ENCODE measurements around the gene GALNT13. TPM values are rescaled to one million over a fixed set of nuclear protein-coding genes. Genes with fewer than 3 reads are reported as not detected.

GALNT13 gene
- total RNA-seq, 1 donor from 2014 or later, result 0.13 TPM

GRCh38 chr2:154403242-154403790 lies 531.6 kb downstream of the GALNT13 start:
- Mint-ChIP-seq H3K9me3 (ENCODE audit: unreplicated experiment) (no peaks in the 10 kb centered on the region), H3K27me3 (ENCODE audit: unreplicated experiment) (peaks cover 7% of the 10 kb centered on the region), H3K4me1 (ENCODE audit: unreplicated experiment) (no peaks in the 10 kb centered on the region), H3K27ac (ENCODE audit: unreplicated experiment) (no peak overlapping the region), H3K36me3 (ENCODE audit: unreplicated experiment) (no peaks in the 10 kb centered on the region), H3K4me3 (ENCODE audit: unreplicated experiment) (no peak overlapping the region)
- no peak for DNase-seq (ENCODE audit: extremely low spot score, unreplicated experiment)
- TF ChIP-seq CTCF (IDR thresholded peaks at IDR 0.05), result no peak

DNA sequence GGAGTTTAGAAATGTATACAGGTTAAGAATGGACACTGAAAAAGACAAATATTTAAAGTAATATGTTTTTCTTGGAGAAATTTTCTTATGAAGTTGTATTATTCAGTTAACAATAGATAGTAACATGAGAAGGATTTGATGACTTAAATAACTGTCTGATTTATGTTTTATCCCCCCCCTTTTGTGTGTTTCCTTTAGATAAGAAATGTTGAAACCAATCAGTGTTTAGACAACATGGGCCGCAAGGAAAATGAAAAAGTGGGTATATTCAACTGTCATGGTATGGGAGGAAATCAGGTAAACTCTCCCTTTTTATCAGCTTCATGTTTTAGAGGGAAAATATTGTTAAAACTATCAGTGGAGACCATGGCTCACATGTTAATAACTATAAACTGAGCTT lies 537.1 kb downstream of the GALNT13 start:
- no peaks in the 10 kb centered on the region for H3K9me3 Mint-ChIP-seq (ENCODE audit: unreplicated experiment)
- H3K36me3 Mint-ChIP-seq (ENCODE audit: unreplicated experiment), result no peaks in the 10 kb centered on the region
- no peak overlapping the region for H3K27ac Mint-ChIP-seq (ENCODE audit: unreplicated experiment)
- peaks cover 7% of the 10 kb centered on the region for H3K27me3 Mint-ChIP-seq (ENCODE audit: unreplicated experiment)
- H3K4me1 Mint-ChIP-seq (ENCODE audit: unreplicated experiment), result no peaks in the 10 kb centered on the region
- no peak for DNase-seq (ENCODE audit: extremely low spot score, unreplicated experiment)
- no peak overlapping the region for H3K4me3 Mint-ChIP-seq (ENCODE audit: unreplicated experiment)
- TF ChIP-seq CTCF (IDR thresholded peaks at IDR 0.05), result no peak

DNA sequence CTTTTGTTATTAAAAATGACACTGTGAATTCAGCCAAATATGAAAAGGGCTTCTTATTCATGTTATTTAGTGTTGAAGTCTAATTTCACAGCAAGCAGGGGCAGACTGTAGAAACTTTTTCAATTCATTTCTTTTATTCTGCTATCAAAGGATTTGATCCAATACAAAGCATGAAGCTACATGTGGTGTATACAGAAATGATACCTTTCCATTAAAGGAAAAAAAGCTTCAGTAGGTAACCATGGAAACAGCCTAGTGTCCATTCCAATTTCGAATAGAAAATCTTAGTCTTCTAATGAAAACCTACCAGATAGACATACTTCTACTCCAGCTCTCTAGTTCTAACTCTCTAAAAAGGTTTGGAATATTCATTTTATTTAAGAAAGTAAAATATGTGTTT lies 550.5 kb downstream of the GALNT13 start:
- no peaks in the 10 kb centered on the region for H3K36me3 Mint-ChIP-seq (ENCODE audit: unreplicated experiment)
- TF ChIP-seq CTCF (IDR thresholded peaks at IDR 0.05), result no peak
- no peak for DNase-seq (ENCODE audit: extremely low spot score, unreplicated experiment)
- H3K27me3 Mint-ChIP-seq (ENCODE audit: unreplicated experiment), result peaks cover 12% of the 10 kb centered on the region
- H3K27ac Mint-ChIP-seq (ENCODE audit: unreplicated experiment), result no peak overlapping the region
- no peaks in the 10 kb centered on the region for H3K4me1 Mint-ChIP-seq (ENCODE audit: unreplicated experiment)
- H3K9me3 Mint-ChIP-seq (ENCODE audit: unreplicated experiment), result no peaks in the 10 kb centered on the region
- H3K4me3 Mint-ChIP-seq (ENCODE audit: unreplicated experiment), result no peak overlapping the region

- H3K36me3 Mint-ChIP-seq (ENCODE audit: unreplicated experiment), result no peaks in the 10 kb centered on the region
- peaks cover 7% of the 10 kb centered on the region for H3K27me3 Mint-ChIP-seq (ENCODE audit: unreplicated experiment)
- no peaks in the 10 kb centered on the region for H3K4me1 Mint-ChIP-seq (ENCODE audit: unreplicated experiment)
- H3K9me3 Mint-ChIP-seq (ENCODE audit: unreplicated experiment), result no peaks in the 10 kb centered on the region
- no peak for DNase-seq (ENCODE audit: extremely low spot score, unreplicated experiment)
- no peak overlapping the region for H3K27ac Mint-ChIP-seq (ENCODE audit: unreplicated experiment)
- no peak overlapping the region for H3K4me3 Mint-ChIP-seq (ENCODE audit: unreplicated experiment)
- no peak for TF ChIP-seq CTCF (IDR thresholded peaks at IDR 0.05)
Observed at GRCh38 chr2:154425994-154426393, 554.3 kb downstream of the GALNT13 start.

DNA sequence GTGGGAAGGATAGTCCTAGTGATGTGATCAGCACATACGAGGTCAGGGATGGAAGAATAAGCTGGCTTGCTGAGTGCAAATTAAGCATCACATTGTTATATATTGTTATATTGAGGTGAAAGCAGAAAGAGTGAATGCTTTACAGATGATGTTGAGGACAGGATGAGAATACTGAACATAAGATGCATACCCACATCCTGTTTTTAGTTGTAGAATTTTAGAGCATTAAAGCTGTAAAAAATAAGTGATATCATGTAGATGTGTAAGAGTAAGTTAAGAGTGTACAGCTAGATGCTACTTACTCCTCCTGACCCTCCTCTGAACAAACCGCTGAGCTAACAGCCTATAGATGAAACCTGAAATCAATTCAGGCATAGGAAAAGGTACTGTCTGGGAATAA lies 555.7 kb downstream of the GALNT13 start:
- Mint-ChIP-seq H3K4me1 (ENCODE audit: unreplicated experiment) (no peaks in the 10 kb centered on the region), H3K9me3 (ENCODE audit: unreplicated experiment) (no peaks in the 10 kb centered on the region), H3K4me3 (ENCODE audit: unreplicated experiment) (no peak overlapping the region), H3K27ac (ENCODE audit: unreplicated experiment) (no peak overlapping the region), H3K36me3 (ENCODE audit: unreplicated experiment) (no peaks in the 10 kb centered on the region), H3K27me3 (ENCODE audit: unreplicated experiment) (peaks cover 3% of the 10 kb centered on the region)
- TF ChIP-seq CTCF (IDR thresholded peaks at IDR 0.05), result no peak
- no peak for DNase-seq (ENCODE audit: extremely low spot score, unreplicated experiment)
